ENCODE measurements around the gene UMPS.

DNA sequence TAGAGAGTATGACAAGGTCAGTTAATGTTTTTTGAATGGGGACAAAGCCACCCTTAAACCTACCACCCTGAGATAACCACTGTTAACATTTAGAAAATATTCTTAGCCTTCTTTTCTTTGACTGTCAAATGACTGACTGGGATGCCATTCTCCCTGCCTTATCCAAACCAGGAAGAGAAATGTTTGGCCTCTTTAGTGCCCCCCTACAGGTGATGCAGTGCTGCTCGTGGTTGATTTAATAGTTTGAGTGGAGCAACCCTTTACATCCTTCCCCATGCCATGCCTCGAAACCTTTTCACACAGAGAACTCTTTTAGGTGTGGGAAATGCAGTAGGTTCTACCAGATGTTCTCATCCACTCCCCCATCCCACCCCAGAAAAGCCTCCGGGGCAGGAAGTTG is 38.7 kb upstream of the UMPS start:
- TF ChIP-seq, protein P1, sequence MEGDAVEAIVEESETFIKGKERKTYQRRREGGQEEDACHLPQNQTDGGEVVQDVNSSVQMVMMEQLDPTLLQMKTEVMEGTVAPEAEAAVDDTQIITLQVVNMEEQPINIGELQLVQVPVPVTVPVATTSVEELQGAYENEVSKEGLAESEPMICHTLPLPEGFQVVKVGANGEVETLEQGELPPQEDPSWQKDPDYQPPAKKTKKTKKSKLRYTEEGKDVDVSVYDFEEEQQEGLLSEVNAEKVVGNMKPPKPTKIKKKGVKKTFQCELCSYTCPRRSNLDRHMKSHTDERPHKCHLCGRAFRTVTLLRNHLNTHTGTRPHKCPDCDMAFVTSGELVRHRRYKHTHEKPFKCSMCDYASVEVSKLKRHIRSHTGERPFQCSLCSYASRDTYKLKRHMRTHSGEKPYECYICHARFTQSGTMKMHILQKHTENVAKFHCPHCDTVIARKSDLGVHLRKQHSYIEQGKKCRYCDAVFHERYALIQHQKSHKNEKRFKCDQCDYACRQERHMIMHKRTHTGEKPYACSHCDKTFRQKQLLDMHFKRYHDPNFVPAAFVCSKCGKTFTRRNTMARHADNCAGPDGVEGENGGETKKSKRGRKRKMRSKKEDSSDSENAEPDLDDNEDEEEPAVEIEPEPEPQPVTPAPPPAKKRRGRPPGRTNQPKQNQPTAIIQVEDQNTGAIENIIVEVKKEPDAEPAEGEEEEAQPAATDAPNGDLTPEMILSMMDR (IDR thresholded peaks at IDR 0.05; ENCODE audit: low read length), result no peak
- no peak for TF ChIP-seq EZH2phosphoT487 (IDR thresholded peaks at IDR 0.05; ENCODE audit: low read length)

Data from MM.1S (cell line).